HepG2 (cell line): ENCODE measurements around the gene TPD52L2. TPM values are rescaled to one million over a fixed set of nuclear protein-coding genes. Genes with fewer than 3 reads are reported as not detected.

ENCODE experiments used
- ATAC-seq: fragments of 200-7000 bp; cut with Tn5 transposase; 3 replicates; pipeline ENCODE4 v1.9.1; 2020; ENCODE audit warnings: mild to moderate bottlenecking, moderate library complexity
- BruUV-seq: library from RNA; stranded (reverse); fragments of 400-500 nt; replicated peaks from 2 replicates; lab custom pipeline; 2021; lab: Mats Ljungman, UMichigan
- CTCF ChIA-PET: fragments of 300-600 bp; formaldehyde crosslinking; extraction: SDS; loops from one replicate; lab custom pipeline; 2021; ENCODE audit warnings: low total read pairs, inconsistent platforms, low intra/inter-chr PET ratio; lab: Yijun Ruan, JAX
- POLR2A ChIA-PET: fragments of 350-600 bp; sonication (Branson Sonifier 250); formaldehyde crosslinking; loops from one replicate; lab custom pipeline; 2020; ENCODE audit warnings: antibody characterized with exemption, inconsistent platforms; lab: Yijun Ruan, JAX
- DNase-seq: peaks from one replicate; pipeline ENCODE4 v3.0.0-alpha.2; 2015; ENCODE audit warnings: low spot score
- FAIRE-seq: peaks from 3 replicates; lab custom pipeline; 2011; peaks lifted over from hg19 to GRCh38; lab: Jason Lieb, UNC
- H2AFZ ChIP-seq: one replicate; pipeline ENCODE4 v1.6.1; 2011; ENCODE audit warnings: low read length, inconsistent platforms
- H3K27ac ChIP-seq: fragments of 300-600 bp; 3 replicates; pipeline ENCODE4 v1.8.0; 2011; ENCODE audit warnings: mixed run types, mild to moderate bottlenecking, mixed read lengths, low read length, inconsistent platforms; ENCODE audit not compliant: insufficient read depth; ENCODE audit errors: extremely low read length
- H3K27me3 ChIP-seq, 2 experiments: fragments of 200-600 bp in 1 of 2; 2 replicates in 1 of 2; 3 replicates in 1 of 2; pipeline versions ENCODE4 v1.6.0 to v1.8.0; 2011; ENCODE audit warnings: low read length in 2 of 2, mild to moderate bottlenecking in 2 of 2, moderate library complexity in 2 of 2, inconsistent platforms in 1 of 2; ENCODE audit not compliant: insufficient read depth in 2 of 2, control insufficient read depth in 1 of 2
- H3K36me3 ChIP-seq, 2 experiments: fragments of 200-600 bp in 1 of 2; replicated peaks in 1 of 2; 2 replicates in 1 of 2; 3 replicates in 1 of 2; pipeline versions ENCODE4 v1.5.1 to v1.8.0; 2011; ENCODE audit warnings: low read length in 2 of 2, inconsistent platforms in 1 of 2; ENCODE audit not compliant: insufficient read depth in 2 of 2, control insufficient read depth in 1 of 2
- H3K4me1 ChIP-seq: 2 replicates; pipeline ENCODE4 v1.5.1; 2012; ENCODE audit warnings: low read length, inconsistent platforms; ENCODE audit not compliant: insufficient read depth
- H3K4me2 ChIP-seq: 2 replicates; pipeline ENCODE4 v1.6.0; 2011; ENCODE audit warnings: low read depth, low read length, inconsistent platforms
- H3K4me3 ChIP-seq, 3 experiments: fragments of 200-600 bp in 1 of 3; sonication (generic), shearing (Covaris generic) in 1 of 3; replicated peaks in 1 of 3; 2 replicates each; pipeline ENCODE4 v1.5.1; 2011 to 2016; ENCODE audit warnings: low read length in 3 of 3, inconsistent platforms in 2 of 3, low read depth in 2 of 3, mild to moderate bottlenecking in 2 of 3, control low read depth in 1 of 3, mixed read lengths in 1 of 3; ENCODE audit not compliant: insufficient read depth in 1 of 3
- H3K79me2 ChIP-seq: one replicate; pipeline ENCODE4 v1.6.1; 2011; ENCODE audit warnings: low read length, inconsistent platforms; ENCODE audit not compliant: insufficient read depth
- H3K9ac ChIP-seq: 2 replicates; pipeline ENCODE4 v1.6.0; 2011; ENCODE audit warnings: mild to moderate bottlenecking, low read depth, low read length, inconsistent platforms; ENCODE audit not compliant: insufficient read depth
- H3K9me3 ChIP-seq: 2 replicates; pipeline ENCODE4 v1.5.1; 2012; ENCODE audit warnings: mild to moderate bottlenecking, low read length
- H4K20me1 ChIP-seq: 2 replicates; pipeline ENCODE4 v1.6.0; 2011; ENCODE audit warnings: inconsistent platforms, mild to moderate bottlenecking, low read length, moderate library complexity; ENCODE audit not compliant: insufficient read depth
- CEBPB ChIP-seq: IDR thresholded peaks from 2 replicates; pipeline ENCODE4 v1.6.1; 2011; ENCODE audit warnings: low read depth, low read length, improper control_type of control experiment, borderline replicate concordance
- CEBPG ChIP-seq: IDR thresholded peaks from 2 replicates; pipeline ENCODE4 v1.6.1; 2016
- PCBP1 ChIP-seq: fragments of 200-400 bp; formaldehyde crosslinking; IDR thresholded peaks from 2 replicates; pipeline ENCODE4 v1.6.1; 2017; ENCODE audit warnings: mild to moderate bottlenecking, low read depth, low read length, borderline replicate concordance
- SAP130 ChIP-seq: IDR thresholded peaks from 2 replicates; pipeline ENCODE4 v1.6.1; 2016; ENCODE audit warnings: low read depth
- ZNF253 ChIP-seq: sonication (generic); formaldehyde crosslinking; IDR thresholded peaks from 2 replicates; pipeline ENCODE4 v1.8.0; 2022; ENCODE audit warnings: mild to moderate bottlenecking, missing genetic modification reagents, borderline replicate concordance
- ZNF784 ChIP-seq: sonication (generic); formaldehyde crosslinking; IDR thresholded peaks from 2 replicates; pipeline ENCODE4 v1.5.1; 2020; ENCODE audit warnings: missing genetic modification reagents, mild to moderate bottlenecking, borderline replicate concordance
- WGBS: methylation state at CpG from one replicate; pipeline ENCODE4 v1.1.6; 2017; ENCODE audit warnings: low lambda C conversion rate; 5-methylcytosine and 5-hydroxymethylcytosine counted together
- in situ Hi-C: cut with HindIII; loops from 2 replicates; pipeline ENCODE4 v1.10.0; 2017; ENCODE audit warnings: low pct_unique_long_range_greater_than_20kb; ENCODE audit not compliant: extremely low pct_ligation_motif_present
- intact Hi-C: fragments of 100-400 bp; cut with micrococcal nuclease; formaldehyde crosslinking; loops from one replicate; pipeline ENCODE4 v1.10.0; 2022; ENCODE audit not compliant: unreplicated experiment
- polyA plus RNA-seq, 8 experiments: library from polyadenylated mRNA; depleted of rRNA in 3 of 8; stranded (reverse) in 7 of 8; unstranded in 1 of 8; fragments of >200 nt; fragmentation: Illumina TruSeq in 4 of 8; extraction: Trizol in 4 of 8; gene quantifications; 2 replicates each; pipeline versions ENCODE4 v1.2.1 to v1.2.3, GENCODE V29; 2011 to 2016; ENCODE audit warnings: low read depth in 4 of 8, missing spikeins in 1 of 8, mixed read lengths in 1 of 8; ENCODE audit not compliant: insufficient read depth in 1 of 8
- total RNA-seq, 5 experiments: library from RNA; depleted of rRNA; stranded (reverse); fragments of >200 nt; fragmentation: Illumina TruSeq; extraction: Trizol; gene quantifications; 2 replicates each; pipeline ENCODE4 v1.2.3, GENCODE V29; 2016; ENCODE audit warnings: low read depth in 1 of 5
- TF ChIP-seq, protein P1 (sequence below), 2 experiments: fragments of 450-650 bp in 1 of 2; sonication (generic) in 1 of 2; formaldehyde crosslinking; IDR thresholded peaks; 2 replicates each; pipeline versions ENCODE4 v1.5.0 to v1.8.0; 2020 to 2022; ENCODE audit warnings: mild to moderate bottlenecking in 1 of 2, missing genetic modification reagents in 1 of 2
- TF ChIP-seq, protein P2 (sequence below): sonication (generic); formaldehyde crosslinking; IDR thresholded peaks from 2 replicates; pipeline ENCODE4 v1.5.1; 2020; ENCODE audit warnings: mild to moderate bottlenecking, moderate library complexity, missing genetic modification reagents

The TPD52L2 gene
- total and polyA plus RNA-seq, 2 of the 13 experiments (the other 11 are each of a cell fraction or from before 2014, with no cell fraction given), result 156 to 184 TPM

GRCh38 chr20:63903796-63904561, 38.9 kb downstream of the TPD52L2 start:
- peaks cover 44% of the 10 kb centered on the region for H4K20me1 ChIP-seq
- H3K4me1 ChIP-seq, result peaks cover 45% of the 10 kb centered on the region
- ChIA-PET POLR2A (no interaction called here), CTCF (no interaction called here)
- H3K36me3 ChIP-seq, result peaks cover 8 to 11% of the 10 kb centered on the region in 2 experiments; a peak in 3 of 5 replicates
- peaks cover 84% of the 10 kb centered on the region for H3K79me2 ChIP-seq
- H3K4me3 ChIP-seq, result no peak overlapping the region
- H3K27ac ChIP-seq, result no peak overlapping the region
- TF ChIP-seq SAP130 (no peak), ZNF784 (CRISPR knock-in tag) (no peak), ZNF253 (CRISPR knock-in tag) (no peak), CEBPB (peak; percentile 74; the same call in 1 of the 2 replicates), PCBP1 (no peak), CEBPG (CRISPR knock-in tag) (peak; percentile 55)
- TF ChIP-seq, protein P1, sequence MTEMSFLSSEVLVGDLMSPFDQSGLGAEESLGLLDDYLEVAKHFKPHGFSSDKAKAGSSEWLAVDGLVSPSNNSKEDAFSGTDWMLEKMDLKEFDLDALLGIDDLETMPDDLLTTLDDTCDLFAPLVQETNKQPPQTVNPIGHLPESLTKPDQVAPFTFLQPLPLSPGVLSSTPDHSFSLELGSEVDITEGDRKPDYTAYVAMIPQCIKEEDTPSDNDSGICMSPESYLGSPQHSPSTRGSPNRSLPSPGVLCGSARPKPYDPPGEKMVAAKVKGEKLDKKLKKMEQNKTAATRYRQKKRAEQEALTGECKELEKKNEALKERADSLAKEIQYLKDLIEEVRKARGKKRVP (CRISPR knock-in tag; IDR thresholded peaks at IDR 0.05), result peak in 1 of 2 experiments; percentile 30; a peak in 1 of 4 replicates
- TF ChIP-seq, protein P2, sequence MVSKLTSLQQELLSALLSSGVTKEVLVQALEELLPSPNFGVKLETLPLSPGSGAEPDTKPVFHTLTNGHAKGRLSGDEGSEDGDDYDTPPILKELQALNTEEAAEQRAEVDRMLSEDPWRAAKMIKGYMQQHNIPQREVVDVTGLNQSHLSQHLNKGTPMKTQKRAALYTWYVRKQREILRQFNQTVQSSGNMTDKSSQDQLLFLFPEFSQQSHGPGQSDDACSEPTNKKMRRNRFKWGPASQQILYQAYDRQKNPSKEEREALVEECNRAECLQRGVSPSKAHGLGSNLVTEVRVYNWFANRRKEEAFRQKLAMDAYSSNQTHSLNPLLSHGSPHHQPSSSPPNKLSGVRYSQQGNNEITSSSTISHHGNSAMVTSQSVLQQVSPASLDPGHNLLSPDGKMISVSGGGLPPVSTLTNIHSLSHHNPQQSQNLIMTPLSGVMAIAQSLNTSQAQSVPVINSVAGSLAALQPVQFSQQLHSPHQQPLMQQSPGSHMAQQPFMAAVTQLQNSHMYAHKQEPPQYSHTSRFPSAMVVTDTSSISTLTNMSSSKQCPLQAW, result 0 out of 2 replicates have a peak, but pooled peaks have one; percentile 25
- no peaks in the 10 kb centered on the region for H3K27me3 ChIP-seq
- no peak overlapping the region for H2AFZ ChIP-seq
- in situ Hi-C loops, result no loop called here
- no peak overlapping the region for H3K9ac ChIP-seq
- FAIRE-seq (no peak), ATAC-seq (no peak), DNase-seq (no peak)
- intact Hi-C loops, result no loop called here
- 96% methylated on average over 11 of the region's 11 CpGs for WGBS
- no peak overlapping the region for H3K4me2 ChIP-seq
- TSS peak; percentile 37 for BruUV-seq
- H3K9me3 ChIP-seq, result no peaks in the 10 kb centered on the region
